OCI-M2 (cell line): ENCODE results near the gene PSPC1.
"Not testable (repeated sequence)": the region's sequence is repeated elsewhere in the genome, so short reads cannot be mapped to it uniquely, and the experiment has no call there.

Experiments used
- DNase-seq: peaks from one replicate; lab custom pipeline; 2025; ENCODE audit not compliant: unreplicated experiment; lab: John Stamatoyannopoulos, UW

PSPC1 gene

GRCh38 chr13:19782727-19783682, at the start of gene PSPC1:
TSS of gene PSPC1 (minus strand) at chr13:19782945. CDS start at chr13:19782757, 188 bp downstream.
- DNase-seq: peak; percentile 50

GRCh38 chr13:19822673-19823072, 39.9 kb upstream of the PSPC1 start:
- DNase-seq: no peak

- DNase-seq: no peak
These were observed 35.6 kb upstream of the PSPC1 start for GRCh38 chr13:19818223-19818842.

GRCh38 chr13:19817510-19818158, 34.9 kb upstream of the PSPC1 start:
- DNase-seq: no peak

GRCh38 chr13:19817106-19817505, 34.4 kb upstream of the PSPC1 start:
- DNase-seq: no peak

GRCh38 chr13:19815842-19816241, 33.1 kb upstream of the PSPC1 start:
- not testable (repeated sequence) for DNase-seq

- DNase-seq: no peak
These were observed 28.5 kb upstream of the PSPC1 start for GRCh38 chr13:19810996-19811881.

GRCh38 chr13:19810151-19810550, 27.4 kb upstream of the PSPC1 start:
- no peak for DNase-seq

GRCh38 chr13:19805765-19806164, 23.0 kb upstream of the PSPC1 start:
- no peak for DNase-seq

- no peak for DNase-seq
These were observed 13.2 kb upstream of the PSPC1 start for GRCh38 chr13:19795956-19796355.

- DNase-seq: no peak
These were observed 11.9 kb upstream of the PSPC1 start for GRCh38 chr13:19794631-19795030.

- DNase-seq: no peak
These were observed 9.3 kb upstream of the PSPC1 start for GRCh38 chr13:19791953-19792537.

GRCh38 chr13:19782049-19782726, 557 bp downstream of the PSPC1 start:
- no peak for DNase-seq

GRCh38 chr13:19781526-19781925, 1.2 kb downstream of the PSPC1 start:
- DNase-seq: no peak

- not testable (repeated sequence) for DNase-seq
These were observed 1.9 kb downstream of the PSPC1 start for GRCh38 chr13:19780753-19781418.

- DNase-seq: no peak
These were observed 10.4 kb downstream of the PSPC1 start for GRCh38 chr13:19772306-19772705.

GRCh38 chr13:19769854-19770253, 12.9 kb downstream of the PSPC1 start:
- no peak for DNase-seq

- DNase-seq: no peak
These were observed 14.8 kb downstream of the PSPC1 start for GRCh38 chr13:19767966-19768365.

- DNase-seq: no peak
These were observed 16.2 kb downstream of the PSPC1 start for GRCh38 chr13:19766591-19766990.
